Activated T-helper 1 cell treated with anti-CD3 and anti-CD28 coated beads, Interleukin-2, amount 50 U/mL, for 16 hours (primary cell): Measurements from ENCODE around the gene DGKZ.
A peak's percentile ranks its signal among the peaks of the same experiment; 100 is the strongest.

ENCODE experiments used
- DNase-seq, 2 donors: peaks; one replicate each; pipeline ENCODE4 v3.0.0-alpha.2; 2020; ENCODE audit warnings: low read depth in 1 of 2, low spot score in 1 of 2

Gene DGKZ

DNA sequence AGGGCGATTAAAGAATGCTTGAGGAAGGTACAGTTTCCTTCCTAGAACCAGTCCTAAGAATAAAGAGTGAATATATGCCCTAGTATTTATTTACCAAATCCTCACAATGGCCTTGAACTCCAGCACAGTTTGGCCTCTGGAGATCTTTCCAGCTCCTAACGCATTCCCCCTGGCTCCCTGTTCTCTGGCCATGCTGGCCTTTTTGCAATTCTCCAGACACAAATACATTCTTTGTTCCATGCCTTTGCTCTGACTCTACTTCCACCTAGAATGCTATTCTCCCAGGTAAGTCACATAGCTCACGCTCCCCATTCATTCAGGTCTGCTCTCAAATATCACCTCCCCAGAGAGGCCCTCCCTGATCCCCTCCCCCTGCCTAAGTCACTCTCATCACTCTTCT lies 3.7 kb upstream of the DGKZ start:
- no peak for DNase-seq

DNA sequence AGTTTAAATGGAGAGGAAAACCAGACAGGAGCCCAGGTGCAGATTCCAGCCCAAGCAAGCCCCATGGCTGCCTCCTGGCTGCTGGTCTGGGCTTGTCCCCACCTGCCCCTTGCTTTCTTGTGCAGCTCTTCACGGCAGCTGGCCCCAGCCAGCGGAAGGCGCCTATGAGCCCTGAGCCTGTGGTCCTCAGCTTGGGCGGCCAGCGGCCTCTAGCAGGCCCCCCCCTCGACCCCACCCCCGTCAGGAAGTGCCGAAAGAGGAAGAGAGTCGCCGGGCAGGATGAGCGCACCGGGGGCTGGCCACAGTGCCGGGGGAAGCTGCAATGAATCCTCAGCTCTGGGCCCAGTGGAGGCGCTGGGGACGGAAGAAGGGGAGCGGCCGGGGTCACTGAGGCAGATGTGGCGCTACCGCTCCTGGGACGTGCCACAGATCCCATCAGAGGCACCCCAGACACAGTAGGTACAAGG lies 2.1 kb upstream of the DGKZ start:
- no peak for DNase-seq

DNA sequence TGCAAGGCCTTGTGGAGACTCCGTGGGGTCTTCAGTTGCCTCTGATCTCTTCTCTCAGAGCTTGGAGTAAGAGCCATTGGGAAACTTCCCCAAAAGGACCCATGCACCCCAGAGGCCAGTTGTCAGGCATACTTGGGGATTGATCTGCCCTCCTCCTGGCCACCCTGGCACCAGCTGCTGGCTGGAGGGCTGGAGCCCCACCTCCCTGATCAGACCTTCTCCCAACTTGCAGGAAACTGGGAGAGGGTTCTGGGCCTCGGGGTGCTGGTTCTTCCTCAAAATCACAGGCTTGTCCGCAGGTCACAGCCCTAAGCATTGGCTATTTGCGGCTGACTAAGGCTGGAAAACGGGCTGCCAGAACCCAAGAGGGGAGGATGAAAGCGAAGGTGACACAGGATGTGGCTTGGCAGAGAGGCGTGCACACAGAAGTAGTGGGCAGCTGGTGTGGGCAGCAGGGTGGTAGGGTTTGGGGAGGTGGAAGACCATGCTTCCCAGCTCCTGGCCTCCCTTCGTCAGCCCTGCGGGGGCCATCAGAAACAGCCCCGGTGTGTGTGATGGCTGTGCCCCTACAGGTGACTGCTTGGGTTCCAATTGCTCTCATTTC lies 1.3 kb upstream of the DGKZ start:
- DNase-seq = no peak

DNA sequence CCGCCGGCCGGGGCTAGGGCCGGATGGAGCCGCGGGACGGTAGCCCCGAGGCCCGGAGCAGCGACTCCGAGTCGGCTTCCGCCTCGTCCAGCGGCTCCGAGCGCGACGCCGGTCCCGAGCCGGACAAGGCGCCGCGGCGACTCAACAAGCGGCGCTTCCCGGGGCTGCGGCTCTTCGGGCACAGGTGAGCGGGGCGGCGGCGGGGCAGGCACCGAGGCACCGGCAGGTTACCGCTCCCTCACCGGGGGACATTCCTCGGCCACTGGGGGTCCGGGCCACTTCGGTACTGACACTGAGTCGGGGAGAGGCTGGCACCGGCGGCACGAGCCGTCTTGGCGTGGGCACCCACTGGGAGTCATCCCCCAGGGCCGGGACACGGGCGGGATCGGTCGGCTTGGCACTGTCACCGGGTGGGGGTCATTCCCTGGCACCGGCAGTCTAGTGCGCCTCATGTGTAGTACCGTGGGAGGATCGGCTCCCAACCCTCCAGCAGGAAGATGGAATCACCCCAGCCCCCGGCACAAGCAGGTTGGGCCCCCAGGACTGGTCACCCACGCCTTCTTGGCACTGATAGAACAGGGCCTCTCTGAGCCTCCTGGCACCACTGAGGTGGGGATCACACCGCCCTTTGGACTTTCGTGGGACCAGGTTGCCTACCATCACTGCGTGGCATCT lies 511 bp downstream of the DGKZ start:
- no peak for DNase-seq

DNA sequence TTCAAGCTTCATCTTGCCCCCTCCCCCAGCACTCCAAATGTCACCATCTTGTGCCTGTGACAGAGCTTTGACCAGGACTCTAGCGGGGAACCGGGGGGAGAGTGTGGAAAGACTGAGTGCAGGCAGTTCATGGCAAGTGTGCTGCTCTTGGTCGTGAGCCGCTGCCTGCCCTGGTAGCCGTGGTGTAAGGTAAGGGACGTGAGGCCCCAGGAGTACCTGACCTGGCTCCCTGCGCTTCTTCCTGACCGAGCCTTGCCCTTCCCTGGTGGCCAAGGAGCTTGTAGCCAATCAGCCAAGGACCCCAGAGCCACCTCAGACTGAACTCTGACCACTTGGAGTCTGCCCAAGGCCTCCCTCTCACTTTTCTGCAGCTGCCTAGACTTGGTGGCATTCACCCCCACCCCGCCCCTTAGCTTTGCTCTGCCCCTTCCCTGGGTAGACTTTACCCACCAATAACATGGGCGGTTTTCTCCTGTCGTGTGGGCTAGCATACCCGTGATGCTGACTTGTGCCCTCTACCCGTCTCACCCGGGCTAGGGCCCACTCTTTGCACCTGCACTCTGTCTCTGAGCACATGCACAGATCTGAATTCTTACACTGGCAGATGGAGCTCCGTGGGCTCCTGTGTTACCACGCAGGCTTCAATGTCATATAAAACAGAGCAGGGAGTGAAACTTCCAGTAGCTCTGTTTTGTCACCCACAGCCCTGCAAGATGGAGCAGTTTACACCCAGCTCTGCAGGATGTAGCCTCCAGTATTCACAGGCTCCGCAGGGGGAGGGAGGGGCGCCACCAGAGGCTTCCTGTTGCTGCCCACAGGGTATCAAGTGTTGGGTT lies 1.5 kb downstream of the DGKZ start:
- peak in 1 of 2 donors; percentile 36 for DNase-seq

DNA sequence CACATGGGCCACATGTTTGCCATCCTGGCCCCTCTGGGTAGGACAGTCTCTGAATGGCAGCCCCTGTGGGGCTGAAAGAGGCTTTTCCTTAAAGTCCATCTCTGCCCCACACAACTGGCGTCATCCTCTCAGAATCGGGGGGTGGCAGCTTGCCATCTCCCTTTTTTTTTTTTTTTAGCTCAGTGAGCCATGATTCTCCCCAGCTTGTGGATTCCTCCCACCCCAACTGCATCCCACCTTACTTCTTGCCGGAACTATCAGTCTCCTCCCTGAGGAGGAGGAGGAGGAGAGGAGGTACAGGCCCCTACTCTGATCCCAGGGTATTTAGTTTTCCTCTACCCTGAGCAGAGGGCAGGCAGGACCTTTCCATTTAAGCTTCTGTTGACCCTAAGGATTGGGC lies 3.4 kb downstream of the DGKZ start:
- no peak for DNase-seq

DNA sequence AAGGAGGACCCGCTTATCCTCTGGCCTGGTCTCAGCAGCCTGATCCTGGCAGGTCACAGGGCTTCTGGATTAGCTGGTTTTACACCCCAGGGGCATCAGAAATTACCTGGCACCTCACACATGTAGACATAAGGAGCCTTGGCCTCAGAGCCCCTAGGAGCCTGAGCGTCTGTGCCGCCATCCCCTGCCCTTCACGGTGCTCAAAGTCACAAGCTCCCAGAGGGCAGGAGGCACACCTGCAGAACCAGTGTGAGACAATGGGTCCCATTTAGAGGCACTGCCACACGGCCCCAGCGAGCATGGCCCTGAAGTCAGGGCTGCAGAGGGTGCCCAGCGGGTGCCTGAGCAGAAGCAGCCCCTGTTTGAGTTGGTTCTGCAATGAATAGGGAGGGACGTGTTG lies 3.9 kb downstream of the DGKZ start:
- DNase-seq = no peak

DNA sequence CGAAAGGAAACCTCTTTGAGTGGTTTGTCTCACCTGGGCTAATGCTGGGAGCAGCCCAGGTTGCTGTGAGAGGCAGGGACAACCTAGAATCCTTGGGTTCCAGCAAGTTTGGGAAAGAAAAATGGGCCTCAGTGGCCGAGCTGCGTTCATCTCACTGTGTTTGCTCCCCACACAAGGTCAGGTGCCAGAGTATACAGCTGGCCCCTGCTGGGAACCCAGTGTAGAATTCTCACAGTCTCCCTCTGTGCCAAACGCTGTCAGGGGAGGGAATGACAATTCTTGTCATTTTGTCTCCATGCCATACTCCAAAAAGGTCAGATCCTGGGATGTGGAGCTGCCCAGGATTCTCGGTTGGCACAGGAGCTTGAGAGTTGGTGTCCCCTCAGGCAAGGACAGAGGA lies 4.3 kb downstream of the DGKZ start:
- DNase-seq = no peak

DNA sequence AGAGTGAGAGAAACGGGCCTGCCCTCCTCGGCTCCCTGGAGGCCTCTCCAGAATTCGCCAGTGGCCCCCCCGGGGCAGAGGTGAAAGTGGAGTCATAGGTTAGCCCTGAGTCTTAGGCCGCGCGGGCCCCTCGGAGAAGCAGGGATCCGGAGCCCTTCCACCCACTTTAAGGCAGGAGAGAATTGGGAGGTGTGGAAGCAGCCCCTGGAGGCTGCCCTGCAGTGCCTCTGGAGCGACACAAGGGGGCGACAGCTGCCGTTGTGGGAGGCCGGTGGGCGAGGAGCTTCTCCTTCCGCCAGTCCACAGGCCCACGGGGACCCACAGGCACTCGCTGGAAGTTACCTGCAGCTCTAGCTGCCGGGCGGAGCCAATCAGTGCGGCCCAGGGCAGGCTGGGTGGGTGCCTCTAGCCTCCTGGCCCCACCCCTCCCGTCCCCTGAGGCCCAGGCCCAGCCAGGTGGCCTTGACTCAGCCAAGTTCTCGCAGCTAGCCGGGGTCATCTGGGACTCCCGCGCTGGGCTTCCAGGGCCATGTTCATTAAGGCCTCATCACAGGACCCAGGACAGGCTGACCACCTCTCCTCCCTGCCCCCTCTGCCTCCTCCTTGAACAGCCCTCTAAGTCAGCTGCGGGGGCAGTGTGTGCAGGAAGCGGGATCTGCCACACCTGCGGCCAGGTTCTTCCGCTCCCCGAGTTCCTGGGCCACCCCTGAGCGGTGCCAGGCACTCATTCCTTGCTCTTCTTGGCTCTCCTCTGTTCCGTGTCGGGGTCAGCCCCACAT lies 5.0 kb downstream of the DGKZ start:
- DNase-seq = peak; percentile 59 to 66

DNA sequence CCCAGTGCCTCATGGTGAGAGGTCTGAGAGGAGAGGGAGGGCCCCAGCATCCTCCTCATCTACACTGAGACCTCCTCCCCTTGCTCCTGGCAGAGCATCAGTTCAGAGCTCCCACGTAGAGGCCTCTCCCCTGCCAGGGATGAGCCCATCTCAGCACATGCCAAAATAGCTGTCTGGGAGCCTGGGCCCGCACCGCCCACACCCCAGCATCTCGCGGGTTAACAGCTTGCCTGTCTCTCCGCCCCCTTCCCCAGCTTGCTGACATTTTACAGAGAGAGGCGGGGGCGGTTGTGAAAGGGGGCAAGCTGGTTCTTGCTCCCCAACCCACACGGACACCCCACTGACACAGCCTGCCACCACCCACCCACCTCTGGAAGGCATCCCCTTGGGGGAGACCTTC lies 6.4 kb downstream of the DGKZ start:
- DNase-seq = no peak

DNA sequence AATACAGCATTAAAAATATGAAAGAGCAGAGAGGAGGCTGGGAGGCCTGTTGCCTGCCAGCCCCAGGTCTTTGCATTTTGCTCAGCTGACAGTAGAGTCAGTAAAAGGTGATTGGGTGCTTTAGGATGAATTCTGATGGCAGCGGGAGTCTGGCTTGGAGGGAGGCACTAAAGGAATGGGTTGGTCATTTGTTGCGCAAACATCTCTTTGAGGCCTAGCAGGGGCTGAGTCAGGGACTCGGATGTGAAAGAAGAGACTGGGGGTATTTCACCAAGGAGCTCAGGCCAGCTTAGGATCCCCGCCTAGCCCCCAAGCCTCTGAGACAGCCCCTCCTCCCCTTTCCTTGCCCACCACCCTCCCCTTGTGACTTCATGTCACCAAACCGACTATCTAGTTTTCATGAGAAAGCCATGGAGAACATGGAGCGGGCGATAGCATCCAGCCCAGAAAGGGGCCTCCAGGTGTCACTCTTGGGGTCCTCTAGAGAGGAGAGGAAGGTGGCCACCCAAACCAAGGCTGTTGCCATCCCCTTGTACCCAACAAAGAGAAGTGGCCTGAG lies 9.7 kb downstream of the DGKZ start:
- no peak for DNase-seq

DNA sequence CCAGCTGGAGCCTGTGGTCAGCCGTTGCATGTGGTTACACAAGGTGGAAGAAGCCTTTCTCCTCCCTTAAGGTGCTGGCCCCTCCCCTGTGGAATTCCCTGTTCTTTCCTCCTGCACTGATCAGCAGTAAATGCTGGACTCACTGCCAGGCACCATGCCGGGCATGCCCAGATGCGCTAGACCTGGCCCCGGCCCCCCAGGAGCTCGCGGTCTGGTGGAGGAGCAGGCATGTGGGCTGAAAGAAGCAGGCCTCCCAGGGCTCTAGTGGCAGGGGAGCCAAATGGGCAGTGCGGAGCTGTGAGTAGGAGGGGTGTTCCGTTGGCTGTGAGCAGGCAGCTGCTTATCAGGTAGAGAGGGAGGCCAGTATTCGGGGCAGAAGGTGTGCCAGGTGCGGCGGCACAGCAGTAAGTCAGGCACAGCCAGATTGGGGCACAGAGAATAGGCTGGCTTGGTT lies 10.2 kb downstream of the DGKZ start:
- no peak for DNase-seq

DNA sequence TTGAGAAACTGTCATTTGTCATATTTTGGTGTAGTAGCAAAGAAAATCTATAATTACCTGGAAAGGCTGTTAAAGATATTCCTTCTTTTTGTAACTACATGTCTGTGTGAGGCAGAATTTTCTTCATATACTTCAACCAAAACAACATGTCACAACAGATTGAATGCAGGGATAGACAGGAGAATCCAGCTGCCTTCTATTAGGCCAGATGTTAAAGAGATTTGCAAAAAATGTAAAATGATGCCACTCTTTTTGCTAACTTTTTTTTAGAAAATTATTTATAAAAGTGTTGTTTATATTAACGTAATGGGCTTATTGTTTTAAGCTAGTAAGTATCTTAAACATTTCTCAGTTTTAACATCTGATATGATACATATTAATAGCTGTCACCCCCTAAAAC lies 12.7 kb downstream of the DGKZ start:
- DNase-seq = no peak

DNA sequence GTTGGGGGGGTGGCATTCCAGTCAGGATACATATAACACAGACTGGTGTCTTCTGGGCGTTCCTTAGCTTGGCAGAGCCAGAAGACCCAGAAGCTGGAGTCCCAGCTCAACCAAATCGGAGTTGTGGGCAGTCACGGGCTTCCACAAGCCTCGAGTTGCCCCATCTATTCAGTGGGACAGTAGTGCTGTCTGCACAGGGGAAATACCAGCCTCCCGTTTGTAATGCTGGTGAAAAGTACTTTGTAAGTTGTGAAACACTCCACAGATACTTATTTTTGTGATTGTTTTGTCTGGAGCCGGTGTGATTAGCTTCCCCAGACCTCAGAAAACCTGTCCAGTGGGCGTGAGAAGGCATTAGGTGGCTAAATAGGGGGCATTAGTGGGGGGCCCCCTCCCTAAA lies 13.6 kb downstream of the DGKZ start:
- DNase-seq = no peak

DNA sequence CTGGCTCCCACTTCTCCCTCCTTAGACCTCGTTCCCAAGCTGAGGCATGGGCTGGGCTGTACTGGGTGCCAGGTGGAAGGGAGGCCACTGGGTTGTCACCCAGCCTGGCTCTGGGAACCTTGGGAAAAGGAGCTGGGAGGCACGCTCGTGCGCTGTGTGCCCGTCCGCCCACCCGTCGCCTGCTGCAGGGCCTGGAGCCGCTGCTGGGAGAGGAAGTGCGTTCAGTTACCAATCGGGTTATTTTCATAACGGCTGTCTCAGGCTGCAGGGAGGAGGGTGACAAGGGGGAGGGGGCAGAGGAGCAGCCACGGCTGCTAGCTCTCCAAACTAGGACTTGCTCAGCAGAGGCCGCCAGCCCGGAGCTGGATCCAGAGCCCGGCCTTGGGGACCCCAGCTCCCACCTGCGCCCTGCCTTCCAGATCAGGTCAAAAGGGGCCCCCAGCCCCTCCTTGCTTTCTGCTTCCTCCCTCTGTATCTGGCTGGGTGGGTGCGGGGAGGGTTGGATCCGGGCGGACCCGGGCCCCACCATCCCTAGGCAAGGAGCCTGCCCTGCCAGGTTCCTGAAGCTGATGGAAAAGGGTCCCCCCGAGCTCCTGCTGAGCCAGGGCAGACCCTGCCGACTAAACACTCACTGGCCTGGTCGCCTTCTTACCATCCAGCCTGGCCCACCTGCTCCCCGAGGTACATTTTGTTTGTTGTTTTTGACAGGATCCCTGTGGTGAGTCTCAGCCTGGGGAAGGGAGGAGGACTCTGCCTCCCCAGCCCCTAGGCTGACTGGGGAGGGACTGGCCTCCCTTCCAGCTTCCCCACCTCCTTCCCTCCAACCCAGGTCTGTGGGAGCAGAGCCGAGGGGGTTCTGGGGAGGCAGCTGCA lies 14.3 kb downstream of the DGKZ start:
- peak in 1 of 2 donors; percentile 36 for DNase-seq

DNA sequence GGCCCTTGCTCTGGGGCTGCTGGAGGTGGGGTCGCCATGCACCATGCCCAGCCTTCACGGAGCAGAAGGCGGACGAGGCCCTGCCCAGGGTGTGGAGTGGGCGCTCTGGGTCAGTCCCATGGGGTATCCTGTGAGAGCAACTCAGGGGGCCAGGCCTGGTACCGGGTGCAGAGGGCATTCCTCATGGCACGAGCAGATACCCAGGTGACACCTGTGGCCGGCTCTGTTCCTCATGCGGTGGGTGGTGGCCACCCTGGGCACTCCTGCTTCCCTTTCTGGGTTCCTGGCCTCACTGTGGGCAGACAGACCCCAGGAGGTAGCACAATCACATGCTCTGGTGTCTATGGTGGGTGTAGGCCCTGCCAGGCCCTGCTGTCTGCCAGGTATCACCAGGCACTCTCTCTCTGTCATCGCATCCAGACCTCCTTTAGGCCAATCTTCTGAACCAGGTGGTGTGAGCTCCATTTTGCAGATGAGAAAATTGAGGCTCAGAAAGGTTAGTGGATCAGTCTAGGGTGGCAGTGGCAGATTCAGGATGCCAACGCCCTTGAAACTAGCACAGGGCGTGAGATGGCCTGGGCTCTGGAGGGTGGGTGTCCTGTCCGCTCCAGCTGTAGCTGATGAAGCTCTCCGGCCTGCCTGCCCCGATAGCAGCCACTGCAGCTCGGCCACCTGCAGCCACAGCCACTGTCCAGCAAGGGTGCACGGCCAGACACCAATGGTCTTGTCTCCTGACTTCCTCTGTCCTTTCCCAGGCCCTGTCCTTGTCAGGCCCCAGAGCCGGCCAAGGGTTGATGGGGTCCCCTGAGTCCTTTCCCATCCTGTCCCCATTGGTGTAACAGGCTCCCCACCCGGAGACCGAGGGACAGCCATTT lies 15.1 kb downstream of the DGKZ start:
- DNase-seq = no peak

DNA sequence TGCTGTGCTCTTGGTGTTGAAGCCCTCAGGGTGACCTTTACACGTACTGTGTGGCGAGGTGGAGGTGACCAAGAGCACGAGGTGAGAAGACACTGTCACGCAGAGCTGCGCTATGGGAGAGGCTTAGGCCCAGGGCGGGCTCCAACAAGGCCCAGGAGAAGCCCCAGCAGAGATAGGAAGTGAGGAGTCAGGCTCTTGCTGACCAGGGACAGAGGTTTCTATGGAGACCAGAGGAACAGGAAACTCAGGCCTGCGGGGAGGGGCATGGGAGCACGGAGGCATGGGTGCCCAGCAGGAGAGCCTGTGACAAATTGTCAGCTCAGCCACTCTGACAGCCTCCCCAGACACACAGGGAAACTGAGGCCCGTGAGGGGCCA lies 15.8 kb downstream of the DGKZ start:
- DNase-seq = no peak

DNA sequence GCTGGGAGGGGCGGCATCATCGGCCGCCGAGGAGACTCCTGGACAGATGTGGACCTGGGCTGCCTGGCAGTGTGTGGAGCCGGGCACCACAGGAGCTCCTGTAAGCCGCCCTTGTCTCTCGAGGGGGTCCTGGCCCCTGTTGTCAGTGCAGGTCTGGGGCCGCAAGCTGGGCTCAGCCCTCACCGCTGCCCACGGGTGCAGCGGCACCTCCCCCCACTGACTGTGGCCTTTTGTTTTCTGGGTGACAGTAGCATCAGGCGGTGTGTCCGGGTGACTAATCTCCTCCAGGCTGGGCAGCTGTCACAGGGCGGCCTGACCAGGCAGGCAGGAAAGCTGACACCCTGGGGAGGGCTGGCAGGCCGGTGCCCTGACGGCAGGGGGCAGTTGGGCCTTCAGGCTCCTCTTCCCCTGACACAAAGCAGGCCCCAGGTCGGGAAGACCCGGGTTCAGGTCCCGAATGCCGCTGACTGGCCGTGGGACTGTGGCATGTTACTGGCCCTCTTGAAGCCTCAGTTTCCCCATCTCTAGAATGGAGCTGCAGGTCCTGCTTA lies 16.3 kb downstream of the DGKZ start:
- DNase-seq = no peak

DNA sequence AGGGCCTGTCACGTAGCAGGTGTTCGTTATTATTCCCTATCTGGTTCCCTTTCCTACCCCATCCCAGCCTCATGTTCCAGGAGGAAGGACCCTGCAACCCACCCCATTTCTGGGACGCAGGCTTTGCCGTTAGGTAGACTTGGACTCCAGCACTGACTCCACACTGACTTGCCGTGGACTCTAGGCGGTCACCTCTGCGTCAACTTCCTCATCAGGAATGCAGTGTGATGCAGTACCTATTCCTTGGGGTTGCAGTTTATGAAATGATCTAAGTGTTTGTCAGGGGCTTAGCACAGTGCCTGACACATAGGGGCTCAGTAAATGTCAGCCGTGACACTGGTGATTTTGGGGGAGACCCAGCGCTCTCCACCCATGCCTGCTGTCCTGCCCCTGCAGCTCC lies 16.8 kb downstream of the DGKZ start:
- no peak for DNase-seq
